Fibroblast of the aortic adventitia (primary cell): ENCODE measurements around the gene KIAA1755. TPM values are rescaled to one million over a fixed set of nuclear protein-coding genes. Genes with fewer than 3 reads are reported as not detected.

Experiments
- DNase-seq: peaks from one replicate; pipeline ENCODE4 v3.0.0-alpha.2; 2010; ENCODE audit warnings: low read depth
- H3K4me3 ChIP-seq: 2 replicates; pipeline ENCODE4 v1.5.1; 2011; ENCODE audit warnings: low read depth, mild to moderate bottlenecking, control low read depth, low read length, moderate library complexity
- CTCF ChIP-seq: IDR thresholded peaks from 2 replicates; pipeline ENCODE4 v1.5.1; 2011; ENCODE audit warnings: mild to moderate bottlenecking, low read length, control low read depth, inconsistent platforms; ENCODE audit not compliant: insufficient read depth
- total RNA-seq: library from RNA; depleted of rRNA; stranded (reverse); fragments of >200 nt; gene quantifications from 2 replicates; pipeline ENCODE4 v1.2.3, GENCODE V29; 2012; ENCODE audit warnings: low replicate concordance

Gene KIAA1755
- total RNA-seq, 1 donor = 10.8 TPM

DNA sequence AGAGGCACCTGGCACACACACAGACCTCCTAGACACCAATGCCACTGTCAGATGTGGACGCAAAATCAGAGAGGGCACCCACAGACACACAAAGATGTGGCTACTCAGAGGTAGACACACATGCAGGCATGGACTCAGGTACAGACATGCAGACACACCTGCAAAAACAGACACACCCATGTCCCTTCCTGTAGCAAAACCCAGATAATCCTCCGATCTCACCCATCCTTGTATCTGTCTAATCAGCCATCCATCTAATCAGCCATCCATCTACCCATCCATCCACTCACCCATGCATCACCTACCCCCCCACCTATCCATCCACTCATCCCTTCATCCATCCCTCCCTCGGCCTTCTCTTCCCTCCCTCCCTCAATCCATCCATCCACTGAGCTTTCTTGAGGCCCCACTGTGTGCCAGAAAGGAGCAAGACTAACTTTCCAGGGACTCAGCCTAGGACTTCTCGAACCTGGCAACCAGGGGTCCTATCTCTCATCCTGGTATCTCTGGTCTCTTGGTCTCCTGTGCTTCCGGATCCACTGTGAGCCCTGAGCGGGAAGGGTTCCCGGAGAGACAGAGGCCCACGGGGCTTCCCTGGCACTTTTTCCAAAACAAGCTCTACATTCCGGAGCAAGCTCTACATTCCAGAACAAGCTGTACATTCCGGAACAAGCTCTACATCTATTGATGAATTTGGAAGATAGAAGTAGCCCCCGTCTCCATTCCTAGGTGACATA lies 94.4 kb downstream of the KIAA1755 start:
- no peak for TF ChIP-seq CTCF
- DNase-seq = peak; percentile 24
- no peak overlapping the region for H3K4me3 ChIP-seq

DNA sequence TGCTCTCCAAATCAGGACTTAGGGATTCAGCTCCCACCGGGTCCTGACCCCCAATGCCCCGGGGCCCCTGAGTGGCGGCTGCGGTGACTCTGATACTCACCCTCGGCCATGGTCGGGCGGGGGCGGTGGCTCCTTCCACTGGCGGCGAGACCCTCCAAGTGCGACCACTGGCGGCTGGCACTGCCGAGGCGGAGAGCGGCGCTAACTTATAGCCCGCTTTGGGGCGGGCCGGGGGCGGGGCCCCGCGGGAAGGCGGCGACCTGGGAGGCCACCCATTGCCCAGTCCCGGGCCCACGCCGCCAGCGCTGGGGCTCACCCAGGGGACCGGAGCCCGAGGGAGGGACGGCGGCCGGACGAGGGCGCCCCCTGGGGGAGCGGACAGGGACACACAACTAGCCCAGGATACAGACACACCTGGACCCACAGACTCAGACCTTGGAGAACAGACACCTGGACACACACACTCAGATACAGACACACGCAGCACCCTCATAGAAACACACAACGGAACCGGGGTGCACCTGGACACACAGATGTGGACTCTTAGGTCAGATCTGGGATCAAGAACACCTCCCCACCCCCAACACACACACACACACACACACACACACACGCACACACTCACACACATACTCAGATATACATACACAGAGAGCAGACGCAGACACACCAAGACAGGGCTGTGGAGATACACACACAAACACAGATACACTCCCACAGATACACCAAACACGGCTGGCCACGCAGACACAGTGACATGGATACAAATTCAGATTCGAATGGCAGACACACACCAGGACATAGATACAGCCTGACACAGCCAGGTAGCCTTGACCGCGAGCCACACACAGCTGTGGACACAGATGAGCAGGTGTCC lies 95.2 kb downstream of the KIAA1755 start, which contains the start of gene TGM2:
TGM2 (minus strand) TSS at position 182 of the 877 bp plus-strand sequence; CDS start at position 110, 72 bp downstream.
- DNase-seq = peak; percentile 65
- TF ChIP-seq CTCF = peak; percentile 85
- peak within 1 kb of the TSS; percentile 71 for H3K4me3 ChIP-seq

DNA sequence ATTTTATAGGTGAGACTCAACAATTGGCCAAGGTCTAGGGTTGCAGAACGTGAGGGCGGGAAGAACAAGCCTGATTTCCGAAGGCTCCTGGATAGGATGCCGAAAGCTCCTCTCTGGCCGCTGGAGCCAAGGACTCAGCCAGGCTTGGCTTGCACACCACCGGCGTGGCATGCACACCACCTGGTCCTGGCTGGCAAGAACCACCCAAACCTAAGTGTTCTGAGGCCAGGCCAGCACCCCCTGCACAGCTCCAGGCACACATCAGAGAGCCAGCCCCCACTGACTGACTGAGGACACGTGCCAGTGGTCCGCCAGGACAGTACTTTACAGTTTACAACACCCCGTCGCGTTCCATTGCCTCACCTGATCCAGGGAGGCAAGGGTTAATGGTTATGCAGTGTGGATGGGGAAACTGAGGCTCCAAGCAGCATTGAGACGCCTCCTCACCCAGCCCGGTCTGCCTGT lies 95.9 kb downstream of the KIAA1755 start:
- peak overlapping the region; percentile 71 for H3K4me3 ChIP-seq
- no peak for TF ChIP-seq CTCF
- no peak for DNase-seq

DNA sequence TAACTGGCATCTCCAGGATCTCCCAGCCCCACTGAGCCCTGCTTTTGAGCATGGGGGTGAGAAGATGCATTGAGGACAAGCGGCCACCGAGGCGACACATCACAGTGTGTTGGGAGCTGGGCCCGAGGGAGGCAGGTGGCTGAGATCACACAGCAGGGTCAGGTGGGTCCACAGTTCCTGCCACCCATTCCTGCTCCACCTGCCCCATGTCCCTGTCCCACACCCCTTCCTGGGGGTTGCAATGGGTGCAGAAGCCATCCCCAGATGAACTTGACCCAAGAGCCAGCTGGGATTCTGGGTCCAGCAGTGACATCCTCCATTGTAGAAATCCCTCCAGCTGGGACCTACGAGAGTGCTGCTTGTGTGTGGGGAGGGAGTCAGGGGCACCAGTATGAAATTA lies 96.5 kb downstream of the KIAA1755 start:
- no peak for TF ChIP-seq CTCF
- H3K4me3 ChIP-seq = peak overlapping the region; percentile 71
- DNase-seq = no peak

- TF ChIP-seq CTCF = no peak
- H3K4me3 ChIP-seq = peak overlapping the region; percentile 71
These were observed 97.4 kb downstream of the KIAA1755 start for GRCh38 chr20:38162878-38163875.

DNA sequence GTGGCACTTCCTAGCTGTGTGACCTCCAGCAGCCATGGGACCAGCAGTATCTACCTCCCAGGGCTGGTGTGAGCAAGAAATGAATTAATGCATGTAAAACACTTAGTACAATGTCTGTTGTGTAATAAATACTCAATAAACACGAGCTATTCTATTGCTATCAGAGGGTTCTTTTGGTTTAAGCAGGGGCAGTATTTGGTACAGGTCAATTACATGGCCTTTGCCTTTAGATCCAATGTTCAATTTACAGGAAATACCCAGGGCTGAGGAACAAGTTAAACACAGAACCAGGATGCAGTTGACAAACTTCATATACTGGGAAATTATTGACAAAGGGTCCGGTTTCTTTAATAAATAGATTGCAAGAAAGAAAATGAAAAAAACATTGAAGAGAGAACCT lies 98.4 kb downstream of the KIAA1755 start:
- TF ChIP-seq CTCF = no peak
- DNase-seq = no peak
- H3K4me3 ChIP-seq = no peak overlapping the region

More at GRCh38 chr20:38162878-38163875, 97.4 kb downstream of the KIAA1755 start:
- DNase-seq = no peak
